Smooth muscle cell (in vitro differentiated cells): Measurements from ENCODE around the gene ACACA. TPM values are rescaled to one million over a fixed set of nuclear protein-coding genes. Genes with fewer than 3 reads are reported as not detected.

Experiments used
- DNase-seq: peaks from one replicate; lab custom pipeline; 2025; ENCODE audit not compliant: unreplicated experiment; lab: John Stamatoyannopoulos, UW
- H2AFZ ChIP-seq: fragments of 200-600 bp; sonication (generic); 2 replicates; pipeline ENCODE4 v1.6.0; 2016; ENCODE audit warnings: antibody characterized with exemption, low read depth, mild to moderate bottlenecking
- H3F3A ChIP-seq: fragments of 200-600 bp; sonication (generic); 2 replicates; pipeline ENCODE4 v1.6.0; 2017; ENCODE audit warnings: antibody characterized with exemption, low read depth
- H3K27ac ChIP-seq: fragments of 200-600 bp; sonication (generic); 2 replicates; pipeline ENCODE4 v1.5.1; 2016; ENCODE audit warnings: low read depth, mild to moderate bottlenecking
- H3K27me3 ChIP-seq: fragments of 200-600 bp; sonication (generic); 2 replicates; pipeline ENCODE4 v1.6.1; 2016; ENCODE audit warnings: low read depth, mild to moderate bottlenecking
- H3K36me3 ChIP-seq: fragments of 200-600 bp; sonication (generic); 2 replicates; pipeline ENCODE4 v1.5.1; 2016; ENCODE audit warnings: low read depth
- H3K4me1 ChIP-seq: fragments of 200-600 bp; sonication (generic); 2 replicates; pipeline ENCODE4 v1.5.1; 2016; ENCODE audit warnings: low read depth
- H3K4me2 ChIP-seq: fragments of 200-600 bp; sonication (generic); 2 replicates; pipeline ENCODE4 v1.6.0; 2016; ENCODE audit warnings: mild to moderate bottlenecking
- H3K4me3 ChIP-seq: fragments of 200-600 bp; sonication (generic); 2 replicates; pipeline ENCODE4 v1.5.1; 2016; ENCODE audit warnings: mild to moderate bottlenecking
- H3K79me2 ChIP-seq: fragments of 200-600 bp; sonication (generic); 2 replicates; pipeline ENCODE4 v1.6.0; 2016; ENCODE audit warnings: low read depth, mild to moderate bottlenecking
- H3K9ac ChIP-seq: fragments of 200-600 bp; sonication (generic); 2 replicates; pipeline ENCODE4 v1.6.0; 2016; ENCODE audit warnings: low read depth
- H3K9me3 ChIP-seq: fragments of 200-600 bp; sonication (generic); replicated peaks from 2 replicates; pipeline ENCODE4 v1.5.1; 2016; ENCODE audit warnings: low read depth
- H4K20me1 ChIP-seq: fragments of 200-600 bp; sonication (generic); 2 replicates; pipeline ENCODE4 v1.6.0; 2016; ENCODE audit warnings: low read depth
- CTCF ChIP-seq: fragments of 200-600 bp; sonication (generic); IDR thresholded peaks from 2 replicates; pipeline ENCODE4 v1.5.1; 2017; ENCODE audit warnings: borderline replicate concordance, mild to moderate bottlenecking, antibody characterized with exemption; ENCODE audit not compliant: insufficient read depth, poor library complexity, severe bottlenecking
- WGBS: methylation state at CpG from one replicate; pipeline ENCODE4 v1.1.7; 2016; ENCODE audit warnings: low lambda C conversion rate; 5-methylcytosine and 5-hydroxymethylcytosine counted together
- polyA plus RNA-seq: library from polyadenylated mRNA; unstranded; fragments of >200 nt; fragmentation: Nextera tagmentation; extraction: Ambion mirVana; gene quantifications from 2 replicates; pipeline ENCODE4 v1.2.1, GENCODE V29; 2016
- total RNA-seq: library from RNA; depleted of rRNA; stranded (reverse); fragments of >200 nt; gene quantifications from 2 replicates; pipeline ENCODE4 v1.2.3, GENCODE V29; 2014

ACACA gene
- total and polyA plus RNA-seq, 2 experiments from 2014 or later: 16.4 to 33.9 TPM

DNA sequence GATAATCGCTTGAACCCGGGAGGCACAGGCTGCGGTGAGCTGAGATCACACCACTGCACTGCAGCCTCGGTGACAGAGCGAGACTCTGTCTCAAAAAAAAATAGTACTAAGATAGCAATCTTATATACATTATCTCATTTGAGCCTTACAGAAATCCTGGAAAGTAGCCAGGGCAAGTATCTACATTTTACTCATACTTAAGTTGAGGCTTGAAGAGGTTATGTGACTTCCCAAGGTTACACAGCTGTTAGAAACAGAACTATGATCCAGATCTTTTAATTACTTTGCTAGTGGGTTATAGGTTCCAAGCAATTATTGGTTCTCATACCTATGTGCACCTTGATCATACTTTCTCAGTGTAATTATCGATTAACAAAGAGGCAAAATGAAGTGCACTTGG is 15.5 kb downstream of the ACACA start:
- Histone ChIP-seq H3K4me1 (no peaks in the 10 kb centered on the region), H4K20me1 (no peaks in the 10 kb centered on the region), H3K4me2 (no peak overlapping the region), H3K36me3 (no peaks in the 10 kb centered on the region), H2AFZ (no peak overlapping the region), H3K27ac (no peak overlapping the region), H3F3A (no peaks in the 10 kb centered on the region), H3K9me3 (no peaks in the 10 kb centered on the region), H3K79me2 (no peaks in the 10 kb centered on the region), H3K27me3 (no peaks in the 10 kb centered on the region), H3K4me3 (no peak overlapping the region), H3K9ac (no peak overlapping the region)
- DNase-seq: no peak
- WGBS: 98% methylated on average over 6 of the region's 6 CpGs
- TF ChIP-seq CTCF: no peak

DNA sequence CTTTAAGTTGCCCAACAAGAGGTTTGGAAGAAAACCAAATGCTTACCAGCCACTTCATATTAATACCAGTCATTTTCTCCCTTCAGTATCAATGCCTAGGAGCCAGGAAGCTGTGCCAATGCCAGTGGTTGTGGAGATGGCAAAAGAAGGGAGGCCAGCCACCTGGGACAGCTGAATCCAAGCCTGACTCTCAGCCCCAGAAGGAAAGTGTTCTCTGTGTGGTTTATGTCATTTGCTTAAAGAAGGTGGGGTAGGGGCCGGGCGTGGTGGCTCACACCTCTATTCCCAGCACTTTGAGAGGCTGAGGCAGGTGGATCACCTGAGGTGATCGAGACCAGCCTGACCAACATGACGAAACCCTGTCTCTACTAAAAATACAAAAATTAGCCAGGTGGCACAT is 17.5 kb downstream of the ACACA start:
- DNase-seq: no peak
- no peaks in the 10 kb centered on the region for H3K36me3 ChIP-seq
- H4K20me1 ChIP-seq: no peaks in the 10 kb centered on the region
- no peak for TF ChIP-seq CTCF
- H3K4me2 ChIP-seq: no peak overlapping the region
- no peaks in the 10 kb centered on the region for H3K4me1 ChIP-seq
- WGBS: 95% methylated on average over 4 of the region's 4 CpGs
- H3K4me3 ChIP-seq: no peak overlapping the region
- H2AFZ ChIP-seq: no peak overlapping the region
- no peak overlapping the region for H3K27ac ChIP-seq
- no peaks in the 10 kb centered on the region for H3K9me3 ChIP-seq
- no peak overlapping the region for H3K9ac ChIP-seq
- no peaks in the 10 kb centered on the region for H3F3A ChIP-seq
- no peaks in the 10 kb centered on the region for H3K27me3 ChIP-seq
- H3K79me2 ChIP-seq: no peaks in the 10 kb centered on the region

DNA sequence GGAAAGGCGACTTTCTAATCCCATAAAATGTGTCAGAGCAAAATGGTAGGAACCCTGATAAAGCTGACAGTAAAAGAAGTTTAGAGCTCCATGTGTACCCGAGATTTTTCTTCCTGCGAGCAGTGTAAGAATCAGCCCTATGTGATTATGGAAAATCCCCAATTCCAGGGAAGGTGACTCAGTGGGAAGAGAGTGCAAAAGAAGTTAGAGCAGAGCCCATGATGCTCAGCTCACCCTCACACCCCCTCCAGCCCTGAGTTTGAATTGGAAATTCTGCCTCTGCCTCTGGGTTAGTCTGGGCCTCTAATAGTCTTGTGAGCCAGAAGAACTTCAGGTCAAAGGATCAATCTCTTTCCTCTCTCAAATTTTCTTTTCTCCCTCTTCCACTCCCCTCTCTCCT is 18.4 kb downstream of the ACACA start:
- no peaks in the 10 kb centered on the region for H4K20me1 ChIP-seq
- 56% methylated on average over 3 of the region's 3 CpGs for WGBS
- no peaks in the 10 kb centered on the region for H3K4me1 ChIP-seq
- H3K4me3 ChIP-seq: no peak overlapping the region
- H3K79me2 ChIP-seq: no peaks in the 10 kb centered on the region
- H3K9me3 ChIP-seq: no peaks in the 10 kb centered on the region
- H2AFZ ChIP-seq: no peak overlapping the region
- no peak overlapping the region for H3K4me2 ChIP-seq
- no peak overlapping the region for H3K9ac ChIP-seq
- no peaks in the 10 kb centered on the region for H3K27me3 ChIP-seq
- TF ChIP-seq CTCF: no peak
- H3K27ac ChIP-seq: peak overlapping the region; percentile 27
- no peaks in the 10 kb centered on the region for H3F3A ChIP-seq
- no peaks in the 10 kb centered on the region for H3K36me3 ChIP-seq
- DNase-seq: no peak

- no peak overlapping the region for H3K27ac ChIP-seq
- WGBS: 88% methylated on average over 5 of the region's 5 CpGs
- H3K9me3 ChIP-seq: no peaks in the 10 kb centered on the region
- no peak overlapping the region for H3K4me2 ChIP-seq
- DNase-seq: no peak
- H3K9ac ChIP-seq: no peak overlapping the region
- H3K4me1 ChIP-seq: no peaks in the 10 kb centered on the region
- no peaks in the 10 kb centered on the region for H3K36me3 ChIP-seq
- H2AFZ ChIP-seq: no peak overlapping the region
- no peaks in the 10 kb centered on the region for H3K79me2 ChIP-seq
- no peaks in the 10 kb centered on the region for H3K27me3 ChIP-seq
- TF ChIP-seq CTCF: no peak
- H3F3A ChIP-seq: no peaks in the 10 kb centered on the region
- H4K20me1 ChIP-seq: no peaks in the 10 kb centered on the region
- H3K4me3 ChIP-seq: no peak overlapping the region
Measured at GRCh38 chr17:37386462-37386861, 20.2 kb downstream of the ACACA start.
